ENCODE data around the gene FBLN2. TPM values are rescaled to one million over a fixed set of nuclear protein-coding genes. Genes with fewer than 3 reads are reported as not detected.

The FBLN2 gene
- total RNA-seq, 1 donor from 2014 or later: 413 TPM

DNA sequence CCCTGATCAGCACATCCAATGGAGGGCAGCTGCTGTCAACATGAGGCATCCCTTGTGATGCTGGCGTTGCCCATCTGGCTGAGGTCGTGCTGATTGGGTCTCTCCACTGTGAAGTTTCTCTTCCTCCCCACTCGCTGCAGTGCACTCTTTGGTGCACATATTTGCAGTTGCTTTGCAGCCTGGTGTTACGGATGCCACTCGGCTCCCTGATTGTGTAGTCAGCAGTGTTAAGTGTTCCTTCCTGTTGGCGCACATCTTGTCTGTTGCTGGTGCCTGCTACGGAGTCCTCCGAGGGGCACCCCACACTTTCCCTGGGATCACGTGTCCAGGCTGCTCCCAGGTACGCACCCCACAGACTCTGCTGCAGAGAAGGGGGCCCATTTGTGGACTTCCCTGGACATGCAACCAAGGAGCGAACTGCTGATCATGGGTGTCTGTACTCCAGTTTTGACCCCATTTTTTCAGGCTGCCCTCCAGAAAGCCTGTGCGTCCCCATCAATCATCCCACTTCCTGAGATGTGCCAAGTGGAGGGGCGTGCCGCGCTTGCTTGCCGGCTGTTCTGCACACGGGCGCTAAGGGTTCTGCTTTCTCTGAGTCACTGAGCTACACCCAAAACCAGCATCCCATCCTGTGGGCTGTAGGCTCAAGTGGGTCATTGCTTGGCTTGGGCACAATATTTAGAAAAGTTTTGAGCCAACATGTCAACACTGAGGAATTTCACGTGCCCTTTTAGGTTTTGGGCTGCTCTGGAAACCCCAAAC, 98.6 kb downstream of the FBLN2 start:
- no peak overlapping the region for H3K4me3 Mint-ChIP-seq (ENCODE audit: unreplicated experiment)
- peaks cover 26% of the 10 kb centered on the region for H3K4me1 Mint-ChIP-seq (ENCODE audit: low read depth)
- DNase-seq (ENCODE audit: low spot score): no peak
- H3K27me3 Mint-ChIP-seq (ENCODE audit: low read depth): no peaks in the 10 kb centered on the region
- TF ChIP-seq, protein P1, sequence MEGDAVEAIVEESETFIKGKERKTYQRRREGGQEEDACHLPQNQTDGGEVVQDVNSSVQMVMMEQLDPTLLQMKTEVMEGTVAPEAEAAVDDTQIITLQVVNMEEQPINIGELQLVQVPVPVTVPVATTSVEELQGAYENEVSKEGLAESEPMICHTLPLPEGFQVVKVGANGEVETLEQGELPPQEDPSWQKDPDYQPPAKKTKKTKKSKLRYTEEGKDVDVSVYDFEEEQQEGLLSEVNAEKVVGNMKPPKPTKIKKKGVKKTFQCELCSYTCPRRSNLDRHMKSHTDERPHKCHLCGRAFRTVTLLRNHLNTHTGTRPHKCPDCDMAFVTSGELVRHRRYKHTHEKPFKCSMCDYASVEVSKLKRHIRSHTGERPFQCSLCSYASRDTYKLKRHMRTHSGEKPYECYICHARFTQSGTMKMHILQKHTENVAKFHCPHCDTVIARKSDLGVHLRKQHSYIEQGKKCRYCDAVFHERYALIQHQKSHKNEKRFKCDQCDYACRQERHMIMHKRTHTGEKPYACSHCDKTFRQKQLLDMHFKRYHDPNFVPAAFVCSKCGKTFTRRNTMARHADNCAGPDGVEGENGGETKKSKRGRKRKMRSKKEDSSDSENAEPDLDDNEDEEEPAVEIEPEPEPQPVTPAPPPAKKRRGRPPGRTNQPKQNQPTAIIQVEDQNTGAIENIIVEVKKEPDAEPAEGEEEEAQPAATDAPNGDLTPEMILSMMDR (IDR thresholded peaks at IDR 0.05): no peak
- H3K27ac Mint-ChIP-seq (ENCODE audit: unreplicated experiment): no peak overlapping the region
- no peaks in the 10 kb centered on the region for H3K36me3 Mint-ChIP-seq (ENCODE audit: low read depth)
- no peaks in the 10 kb centered on the region for H3K9me3 Mint-ChIP-seq (ENCODE audit: low read depth)

DNA sequence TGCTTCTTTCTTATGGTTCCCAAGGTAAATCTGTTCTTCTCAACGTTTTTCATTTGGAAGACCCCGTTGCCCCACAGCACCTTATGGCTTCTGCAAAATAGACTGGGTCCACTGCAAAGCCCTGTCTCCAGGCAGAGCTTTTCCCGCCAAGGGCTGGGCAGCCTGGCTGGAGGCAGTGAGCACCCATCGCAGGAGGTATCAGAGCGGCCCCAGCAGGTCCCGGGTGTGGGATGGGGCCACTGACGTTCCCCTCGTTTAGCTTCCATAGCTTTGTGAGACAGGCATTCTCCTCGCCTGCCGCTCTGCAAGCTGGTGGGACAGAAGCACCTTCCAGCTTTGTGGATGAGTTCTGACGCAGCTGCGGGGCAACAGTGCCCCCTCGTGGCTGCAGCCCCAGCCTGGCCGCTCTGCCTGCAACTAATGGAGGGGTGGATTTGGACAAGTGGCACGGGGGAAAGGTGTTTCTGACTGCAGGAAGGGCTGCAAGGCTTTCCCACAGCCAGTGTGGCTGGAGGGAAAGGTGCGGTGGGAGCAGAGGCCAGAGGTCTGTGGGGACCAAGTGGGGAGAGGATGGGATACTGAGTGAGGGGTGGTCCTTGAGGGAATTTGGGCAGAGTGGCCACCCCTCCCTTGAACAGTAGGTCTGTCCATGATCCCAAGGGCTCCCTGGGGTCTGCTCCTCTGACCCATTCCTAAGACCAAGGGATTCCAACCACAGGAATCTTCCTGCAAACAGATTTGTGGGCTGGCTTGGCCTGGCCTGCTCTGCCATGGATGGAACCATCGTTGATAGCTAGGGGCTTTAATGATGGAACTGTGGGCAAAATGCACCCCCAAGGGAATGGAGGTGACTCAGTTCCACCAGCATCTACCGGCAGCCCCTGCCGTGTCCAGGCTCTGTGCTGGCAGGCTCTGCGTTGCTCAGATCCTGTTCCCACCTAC, 99.4 kb downstream of the FBLN2 start:
- TF ChIP-seq, protein P1 (IDR thresholded peaks at IDR 0.05): peak; percentile 99
- no peak overlapping the region for H3K4me3 Mint-ChIP-seq (ENCODE audit: unreplicated experiment)
- no peaks in the 10 kb centered on the region for H3K9me3 Mint-ChIP-seq (ENCODE audit: low read depth)
- H3K27ac Mint-ChIP-seq (ENCODE audit: unreplicated experiment): no peak overlapping the region
- DNase-seq (ENCODE audit: low spot score): no peak
- H3K36me3 Mint-ChIP-seq (ENCODE audit: low read depth): no peaks in the 10 kb centered on the region
- H3K27me3 Mint-ChIP-seq (ENCODE audit: low read depth): no peaks in the 10 kb centered on the region
- peaks cover 26% of the 10 kb centered on the region for H3K4me1 Mint-ChIP-seq (ENCODE audit: low read depth)

DNA sequence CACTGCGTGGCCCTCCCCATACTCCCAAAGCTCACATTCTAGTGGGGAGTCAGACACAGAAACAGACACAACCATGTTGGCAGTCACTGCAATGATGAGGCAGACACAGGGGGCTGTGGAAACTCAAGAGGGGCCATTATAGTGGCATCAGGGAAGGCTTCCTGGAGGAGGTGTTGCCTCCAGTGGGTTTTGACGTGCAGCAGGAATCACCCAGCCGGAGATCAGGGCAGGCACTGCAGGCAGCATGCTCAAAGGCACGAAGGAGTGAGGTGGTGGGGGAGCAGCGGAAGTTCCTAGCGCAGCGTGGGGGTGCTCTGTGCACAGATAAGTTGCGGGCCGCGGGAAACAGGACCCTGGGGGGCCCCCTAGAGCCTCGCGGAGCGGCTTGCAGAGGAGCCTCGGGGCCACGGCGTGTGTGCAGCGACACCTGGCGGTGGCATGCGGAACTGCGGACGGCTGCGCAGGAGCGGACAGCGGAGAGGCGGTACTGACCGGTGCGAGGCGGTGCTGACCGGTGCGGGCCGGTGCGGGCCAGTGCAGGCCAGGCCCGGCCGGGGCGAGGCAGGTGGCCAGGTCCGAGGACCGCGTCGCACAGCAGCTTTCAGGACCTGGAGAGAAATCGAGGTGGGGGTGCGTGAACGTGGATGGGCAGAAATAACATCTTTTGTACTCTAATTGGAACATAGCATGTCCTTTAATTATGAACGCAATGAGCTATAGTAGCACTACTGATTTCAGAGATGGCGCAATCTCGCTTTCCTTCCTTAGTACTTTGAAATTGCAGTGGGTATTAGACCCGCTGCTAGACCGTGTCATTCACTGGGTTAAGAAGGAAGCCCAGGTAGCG, 101.5 kb downstream of the FBLN2 start:
- TF ChIP-seq, protein P1 (IDR thresholded peaks at IDR 0.05): peak; percentile 100
- peak overlapping the region; percentile 52 for H3K4me3 Mint-ChIP-seq (ENCODE audit: unreplicated experiment)
- H3K4me1 Mint-ChIP-seq (ENCODE audit: low read depth): peaks cover 19% of the 10 kb centered on the region
- H3K9me3 Mint-ChIP-seq (ENCODE audit: low read depth): no peaks in the 10 kb centered on the region
- no peak for DNase-seq (ENCODE audit: low spot score)
- no peaks in the 10 kb centered on the region for H3K36me3 Mint-ChIP-seq (ENCODE audit: low read depth)
- H3K27me3 Mint-ChIP-seq (ENCODE audit: low read depth): no peaks in the 10 kb centered on the region
- peak overlapping the region; percentile 83 for H3K27ac Mint-ChIP-seq (ENCODE audit: unreplicated experiment)

DNA sequence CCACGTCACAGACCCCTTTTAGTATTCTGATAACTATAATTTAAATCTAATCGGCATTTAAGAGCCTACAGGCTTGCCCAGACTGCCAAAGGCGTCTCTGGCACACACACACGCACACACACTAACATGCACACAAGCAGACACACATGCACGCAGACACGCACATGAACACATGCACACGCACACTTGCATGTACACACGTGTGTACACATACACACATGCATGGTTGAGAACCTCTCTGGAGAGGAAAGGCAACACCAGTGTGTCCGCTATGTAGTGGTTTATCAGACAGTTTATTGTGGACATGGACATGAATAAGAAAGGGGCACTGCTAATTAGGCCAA, 102.1 kb downstream of the FBLN2 start:
- H3K27me3 Mint-ChIP-seq (ENCODE audit: low read depth): no peaks in the 10 kb centered on the region
- no peaks in the 10 kb centered on the region for H3K9me3 Mint-ChIP-seq (ENCODE audit: low read depth)
- DNase-seq (ENCODE audit: low spot score): no peak

More for the DNA sequence above, 102.1 kb downstream of the FBLN2 start:
- H3K4me3 Mint-ChIP-seq (ENCODE audit: unreplicated experiment): no peak overlapping the region
- no peaks in the 10 kb centered on the region for H3K36me3 Mint-ChIP-seq (ENCODE audit: low read depth)
- peak overlapping the region; percentile 23 for H3K27ac Mint-ChIP-seq (ENCODE audit: unreplicated experiment)
- TF ChIP-seq, protein P1 (IDR thresholded peaks at IDR 0.05): no peak
- H3K4me1 Mint-ChIP-seq (ENCODE audit: low read depth): peaks cover 19% of the 10 kb centered on the region
